GM21360 (cell line): ENCODE data around the gene GPR137.

ENCODE experiments used
- ATAC-seq: cut with Tn5 transposase; IDR thresholded peaks from one replicate; pipeline ENCODE4 v1.9.1; 2021; ENCODE audit warnings: mild to moderate bottlenecking, moderate library complexity; ENCODE audit not compliant: unreplicated experiment

Gene GPR137

DNA sequence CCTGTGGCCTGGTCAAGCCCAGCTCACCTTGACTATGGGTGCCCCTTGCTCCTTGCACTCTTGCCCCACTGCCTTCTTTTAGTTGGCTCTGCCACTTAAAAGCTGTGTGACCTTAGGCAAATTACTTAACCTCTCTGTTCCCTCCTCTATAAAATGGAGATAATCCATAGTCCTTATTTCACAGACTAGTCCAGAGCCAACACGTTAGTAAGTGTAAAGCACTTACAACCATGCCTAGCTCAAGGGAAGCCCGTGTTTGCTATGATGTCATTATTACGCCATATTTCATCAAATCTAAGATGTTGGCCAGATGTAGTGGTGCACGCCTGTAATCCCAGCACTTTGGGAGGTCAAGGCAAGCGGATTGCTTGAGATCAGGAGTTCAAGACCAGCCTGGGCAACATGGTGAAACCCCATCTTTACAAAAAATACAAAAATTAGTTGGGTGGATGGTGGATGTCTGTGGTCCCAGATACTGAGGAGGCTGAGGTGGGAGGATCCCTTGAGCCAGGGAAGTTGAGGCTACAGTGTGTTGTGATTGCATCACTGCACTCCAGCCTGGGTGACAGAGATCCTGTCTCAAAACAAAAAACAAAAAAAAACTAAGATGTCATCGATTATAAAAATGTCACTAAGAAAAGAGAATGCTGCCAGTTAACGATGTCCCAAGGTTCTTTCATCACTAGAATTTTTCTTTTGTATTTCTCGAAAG, 52.0 kb downstream of the GPR137 start:
- no peak for ATAC-seq

DNA sequence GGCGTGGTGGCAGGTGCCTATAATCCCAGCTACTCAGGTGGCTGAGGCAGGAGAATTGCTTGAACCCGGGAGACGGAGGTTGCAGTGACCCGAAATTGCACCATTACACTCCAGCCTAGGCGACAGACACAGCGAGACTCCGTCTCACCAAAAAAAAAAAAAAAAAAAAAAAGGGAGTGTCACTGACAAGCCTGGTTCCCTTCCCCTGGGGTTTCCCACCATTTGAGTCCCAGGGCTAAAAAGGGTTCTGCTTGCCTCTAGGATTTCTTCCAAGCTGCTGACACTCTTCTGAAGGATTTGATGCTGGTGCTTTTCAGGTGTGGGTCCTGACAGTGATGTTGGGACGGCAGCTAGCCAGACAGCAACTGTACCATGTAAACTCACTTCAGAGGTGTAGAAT, 53.1 kb downstream of the GPR137 start:
- ATAC-seq, result no peak
